ENCODE data around the gene LCN9. TPM values are rescaled to one million over a fixed set of nuclear protein-coding genes. Genes with fewer than 3 reads are reported as not detected.
"Not testable (repeated sequence)": the region's sequence is repeated elsewhere in the genome, so short reads cannot be mapped to it uniquely, and the experiment has no call there.

LCN9 gene
- total and polyA plus RNA-seq, 2 experiments from 2014 or later: not detected

DNA sequence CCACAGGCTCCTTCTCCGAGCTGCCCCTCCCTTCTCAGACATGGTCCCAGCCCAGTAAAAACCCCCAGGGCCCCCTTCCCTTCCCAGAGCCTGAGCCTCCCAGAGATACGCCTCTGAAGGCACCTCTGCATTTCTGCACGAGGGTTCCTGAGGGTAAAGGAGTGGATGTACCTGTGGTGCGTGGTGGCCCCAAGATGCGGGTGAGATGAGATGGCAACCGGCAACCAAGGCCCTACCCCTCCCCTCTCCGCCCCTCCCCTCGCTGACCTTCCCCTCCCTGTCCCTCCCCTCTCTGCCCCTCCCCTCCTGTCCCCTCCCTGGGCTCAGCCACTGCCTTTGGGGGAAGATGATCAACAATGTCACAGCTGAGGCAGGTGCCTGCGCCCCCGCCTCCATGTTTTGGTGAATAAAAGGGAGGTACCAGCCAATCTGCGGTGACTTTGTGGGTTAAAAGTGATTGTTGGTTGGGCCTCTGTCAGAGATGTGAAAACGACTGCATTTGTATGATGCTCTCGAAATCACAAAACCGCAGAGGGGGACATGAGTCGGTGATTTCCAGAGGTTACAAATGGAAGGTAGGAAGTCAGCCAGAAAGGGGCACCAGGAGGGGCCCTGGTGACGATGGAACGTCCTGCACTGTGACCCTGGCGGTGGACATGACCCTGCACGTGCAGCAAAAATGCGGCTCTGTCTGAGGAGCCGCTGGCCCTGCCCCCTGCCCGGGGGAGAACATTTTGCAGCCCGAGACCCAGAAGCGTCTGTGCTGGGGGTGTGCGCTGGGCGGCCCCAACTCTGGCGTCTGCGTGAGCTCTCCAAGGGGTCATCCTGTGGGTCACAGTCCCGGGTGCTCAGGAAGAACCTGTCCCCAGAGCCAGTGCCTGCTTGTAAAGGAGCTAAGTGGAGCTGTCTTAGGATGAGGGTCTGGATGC is 3.7 kb downstream of the LCN9 start:
- no peak overlapping the region for H3K4me2 ChIP-seq
- H3K4me3 Mint-ChIP-seq: no peak overlapping the region
- DNase-seq (ENCODE audit: low spot score) (no peak), ATAC-seq (no peak)
- H3K27ac Mint-ChIP-seq: no peak overlapping the region
- H3K9me2 ChIP-seq (ENCODE audit: insufficient read depth): no peaks in the 10 kb centered on the region; the same call in 1 of the 2 replicates
- H2AFZ ChIP-seq: no peak overlapping the region
- H3K4me1 Mint-ChIP-seq: peaks cover 6% of the 10 kb centered on the region
- no peaks in the 10 kb centered on the region for H4K20me1 ChIP-seq (replicated peaks; ENCODE audit: insufficient read depth)
- H3K79me2 ChIP-seq (replicated peaks; ENCODE audit: insufficient read depth): no peaks in the 10 kb centered on the region
- H3K9me3 Mint-ChIP-seq: peaks cover 17% of the 10 kb centered on the region
- no peaks in the 10 kb centered on the region for H3K36me3 ChIP-seq (ENCODE audit: insufficient read depth)
- H3K36me3 Mint-ChIP-seq (ENCODE audit: low read depth): peaks cover 8% of the 10 kb centered on the region
- no peaks in the 10 kb centered on the region; the same call in 1 of the 2 replicates for H3K4me1 ChIP-seq (ENCODE audit: insufficient read depth)
- no peak overlapping the region for H3K27ac ChIP-seq (ENCODE audit: low read depth)
- H3K27me3 ChIP-seq (ENCODE audit: insufficient read depth): no peaks in the 10 kb centered on the region
- no peaks in the 10 kb centered on the region for H3F3A ChIP-seq (replicated peaks; ENCODE audit: low read depth)
- TF ChIP-seq, protein P1, sequence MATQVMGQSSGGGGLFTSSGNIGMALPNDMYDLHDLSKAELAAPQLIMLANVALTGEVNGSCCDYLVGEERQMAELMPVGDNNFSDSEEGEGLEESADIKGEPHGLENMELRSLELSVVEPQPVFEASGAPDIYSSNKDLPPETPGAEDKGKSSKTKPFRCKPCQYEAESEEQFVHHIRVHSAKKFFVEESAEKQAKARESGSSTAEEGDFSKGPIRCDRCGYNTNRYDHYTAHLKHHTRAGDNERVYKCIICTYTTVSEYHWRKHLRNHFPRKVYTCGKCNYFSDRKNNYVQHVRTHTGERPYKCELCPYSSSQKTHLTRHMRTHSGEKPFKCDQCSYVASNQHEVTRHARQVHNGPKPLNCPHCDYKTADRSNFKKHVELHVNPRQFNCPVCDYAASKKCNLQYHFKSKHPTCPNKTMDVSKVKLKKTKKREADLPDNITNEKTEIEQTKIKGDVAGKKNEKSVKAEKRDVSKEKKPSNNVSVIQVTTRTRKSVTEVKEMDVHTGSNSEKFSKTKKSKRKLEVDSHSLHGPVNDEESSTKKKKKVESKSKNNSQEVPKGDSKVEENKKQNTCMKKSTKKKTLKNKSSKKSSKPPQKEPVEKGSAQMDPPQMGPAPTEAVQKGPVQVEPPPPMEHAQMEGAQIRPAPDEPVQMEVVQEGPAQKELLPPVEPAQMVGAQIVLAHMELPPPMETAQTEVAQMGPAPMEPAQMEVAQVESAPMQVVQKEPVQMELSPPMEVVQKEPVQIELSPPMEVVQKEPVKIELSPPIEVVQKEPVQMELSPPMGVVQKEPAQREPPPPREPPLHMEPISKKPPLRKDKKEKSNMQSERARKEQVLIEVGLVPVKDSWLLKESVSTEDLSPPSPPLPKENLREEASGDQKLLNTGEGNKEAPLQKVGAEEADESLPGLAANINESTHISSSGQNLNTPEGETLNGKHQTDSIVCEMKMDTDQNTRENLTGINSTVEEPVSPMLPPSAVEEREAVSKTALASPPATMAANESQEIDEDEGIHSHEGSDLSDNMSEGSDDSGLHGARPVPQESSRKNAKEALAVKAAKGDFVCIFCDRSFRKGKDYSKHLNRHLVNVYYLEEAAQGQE (IDR thresholded peaks at IDR 0.05; ENCODE audit: unreplicated experiment): no peak
- no peak for TF ChIP-seq EZH2phosphoT487 (IDR thresholded peaks at IDR 0.05; ENCODE audit: unreplicated experiment)
- TF ChIP-seq CREB1 (CRISPR knock-in tag; IDR thresholded peaks at IDR 0.05; ENCODE audit: low read depth): no peak
- peaks cover 2% of the 10 kb centered on the region for H3K27me3 Mint-ChIP-seq (ENCODE audit: insufficient read depth, low read depth, poor library complexity)
- no peak overlapping the region for H3K4me3 ChIP-seq

DNA sequence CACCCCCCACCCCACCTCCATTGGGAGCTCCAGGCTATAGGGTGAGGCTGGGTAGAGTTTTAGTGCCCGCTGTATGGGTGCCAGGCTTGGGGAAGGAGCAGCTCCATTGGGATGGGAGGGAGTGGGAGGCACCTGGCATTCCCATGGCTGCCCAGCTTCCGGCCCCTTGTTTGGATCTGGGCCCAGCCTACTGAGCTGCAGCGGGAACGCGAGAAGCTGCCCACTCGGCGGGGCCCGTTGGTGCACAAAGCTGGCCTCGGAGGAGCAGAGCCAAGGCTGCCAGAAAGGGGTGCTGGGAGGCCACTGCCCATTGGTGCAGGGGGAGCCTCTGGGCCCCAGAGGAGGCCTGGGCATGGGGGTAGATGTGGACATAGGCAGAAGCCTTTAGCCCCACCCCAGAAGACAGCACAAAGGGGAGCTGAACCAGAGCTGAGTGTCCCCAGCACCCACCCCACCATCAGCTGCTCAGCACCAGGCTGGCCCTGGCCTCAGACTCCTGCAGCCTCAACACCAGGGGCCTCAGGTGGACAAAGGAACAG is 4.4 kb downstream of the LCN9 start:
- no peaks in the 10 kb centered on the region; the same call in 1 of the 2 replicates for H3K9me2 ChIP-seq (ENCODE audit: insufficient read depth)
- no peak overlapping the region for H3K4me3 ChIP-seq
- H2AFZ ChIP-seq: no peak overlapping the region
- no peak overlapping the region for H3K4me3 Mint-ChIP-seq
- peaks cover 14% of the 10 kb centered on the region for H3K9me3 Mint-ChIP-seq
- H3K4me2 ChIP-seq: no peak overlapping the region
- no peaks in the 10 kb centered on the region for H3K27me3 ChIP-seq (ENCODE audit: insufficient read depth)
- H3K27me3 Mint-ChIP-seq (ENCODE audit: insufficient read depth, low read depth, poor library complexity): peaks cover 2% of the 10 kb centered on the region
- TF ChIP-seq STAT1 (IDR thresholded peaks at IDR 0.05; ENCODE audit: unreplicated experiment) (no peak), JUNB (IDR thresholded peaks at IDR 0.05; ENCODE audit: unreplicated experiment) (no peak), POLR2AphosphoS5 (IDR thresholded peaks at IDR 0.05; ENCODE audit: low read depth) (no peak)
- TF ChIP-seq, protein P2, sequence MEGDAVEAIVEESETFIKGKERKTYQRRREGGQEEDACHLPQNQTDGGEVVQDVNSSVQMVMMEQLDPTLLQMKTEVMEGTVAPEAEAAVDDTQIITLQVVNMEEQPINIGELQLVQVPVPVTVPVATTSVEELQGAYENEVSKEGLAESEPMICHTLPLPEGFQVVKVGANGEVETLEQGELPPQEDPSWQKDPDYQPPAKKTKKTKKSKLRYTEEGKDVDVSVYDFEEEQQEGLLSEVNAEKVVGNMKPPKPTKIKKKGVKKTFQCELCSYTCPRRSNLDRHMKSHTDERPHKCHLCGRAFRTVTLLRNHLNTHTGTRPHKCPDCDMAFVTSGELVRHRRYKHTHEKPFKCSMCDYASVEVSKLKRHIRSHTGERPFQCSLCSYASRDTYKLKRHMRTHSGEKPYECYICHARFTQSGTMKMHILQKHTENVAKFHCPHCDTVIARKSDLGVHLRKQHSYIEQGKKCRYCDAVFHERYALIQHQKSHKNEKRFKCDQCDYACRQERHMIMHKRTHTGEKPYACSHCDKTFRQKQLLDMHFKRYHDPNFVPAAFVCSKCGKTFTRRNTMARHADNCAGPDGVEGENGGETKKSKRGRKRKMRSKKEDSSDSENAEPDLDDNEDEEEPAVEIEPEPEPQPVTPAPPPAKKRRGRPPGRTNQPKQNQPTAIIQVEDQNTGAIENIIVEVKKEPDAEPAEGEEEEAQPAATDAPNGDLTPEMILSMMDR (conservative IDR thresholded peaks at IDR 0.05; ENCODE audit: low read depth in 2 of 2): no peak
- no peaks in the 10 kb centered on the region for H3F3A ChIP-seq (replicated peaks; ENCODE audit: low read depth)
- ATAC-seq: no peak
- H3K4me1 ChIP-seq (ENCODE audit: insufficient read depth): no peaks in the 10 kb centered on the region; the same call in 1 of the 2 replicates
- peaks cover 8% of the 10 kb centered on the region for H3K36me3 Mint-ChIP-seq (ENCODE audit: low read depth)
- DNase-seq (ENCODE audit: low spot score): no peak
- no peaks in the 10 kb centered on the region for H3K79me2 ChIP-seq (replicated peaks; ENCODE audit: insufficient read depth)
- no peaks in the 10 kb centered on the region for H3K36me3 ChIP-seq (ENCODE audit: insufficient read depth)
- no peak overlapping the region for H3K27ac ChIP-seq (ENCODE audit: low read depth)
- no peak overlapping the region for H3K27ac Mint-ChIP-seq
- no peaks in the 10 kb centered on the region; the same call in 2 of the 3 replicates for H3K4me1 Mint-ChIP-seq
- no peaks in the 10 kb centered on the region for H4K20me1 ChIP-seq (replicated peaks; ENCODE audit: insufficient read depth)

DNA sequence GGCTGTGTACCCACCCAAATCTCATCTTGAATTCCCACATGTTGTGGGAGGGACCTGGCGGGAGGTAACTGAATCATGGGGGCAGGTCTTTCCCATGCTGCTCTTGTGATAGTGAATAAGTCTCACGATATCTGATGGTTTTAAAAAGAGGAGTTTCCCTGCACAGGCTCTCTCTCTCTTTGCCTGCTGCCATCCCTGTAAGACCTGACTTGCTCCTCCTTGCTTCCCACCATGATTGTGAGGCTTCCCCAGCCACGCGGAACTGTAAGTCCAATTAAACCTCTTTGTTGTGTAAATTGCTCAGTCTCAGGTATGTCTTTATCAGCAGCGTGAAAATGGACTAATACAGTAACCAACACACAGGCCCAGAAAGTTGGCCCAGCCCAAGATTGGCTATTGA is 5.9 kb downstream of the LCN9 start:
- H3K27ac ChIP-seq (ENCODE audit: low read depth); H3K4me3 ChIP-seq; H3K27me3 ChIP-seq (ENCODE audit: insufficient read depth); H3K27me3 Mint-ChIP-seq (ENCODE audit: insufficient read depth, low read depth, poor library complexity); H4K20me1 ChIP-seq (replicated peaks; ENCODE audit: insufficient read depth); H3K27ac Mint-ChIP-seq; H3K4me2 ChIP-seq; H3F3A ChIP-seq (replicated peaks; ENCODE audit: low read depth); ATAC-seq; H3K4me3 Mint-ChIP-seq; H3K9me2 ChIP-seq (ENCODE audit: insufficient read depth); H3K4me1 ChIP-seq (ENCODE audit: insufficient read depth); H3K79me2 ChIP-seq (replicated peaks; ENCODE audit: insufficient read depth); H3K36me3 ChIP-seq (ENCODE audit: insufficient read depth); H2AFZ ChIP-seq; H3K36me3 Mint-ChIP-seq (ENCODE audit: low read depth); H3K4me1 Mint-ChIP-seq; DNase-seq (ENCODE audit: low spot score): not testable (repeated sequence)
- peaks cover 14% of the 10 kb centered on the region for H3K9me3 Mint-ChIP-seq
